Activated CD4-positive, alpha-beta memory T cell treated with anti-CD3 and anti-CD28 coated beads for 36 hours (primary cell): Measurements from ENCODE around the gene JAKMIP1. TPM values are rescaled to one million over a fixed set of nuclear protein-coding genes. Genes with fewer than 3 reads are reported as not detected.

Experiments used
- CTCF ChIA-PET: fragments of 350-600 bp; sonication (Branson Sonifier 250); formaldehyde crosslinking; loops from one replicate; lab custom pipeline; 2021; ENCODE audit warnings: antibody characterized with exemption, inconsistent platforms; lab: Charles Lee
- POLR2A ChIA-PET: fragments of 350-600 bp; sonication (Branson Sonifier 250); formaldehyde crosslinking; loops from one replicate; lab custom pipeline; 2021; ENCODE audit warnings: antibody characterized with exemption; lab: Charles Lee
- DNase-seq: peaks from one replicate; pipeline ENCODE4 v3.0.0-alpha.2; 2020
- H3K27ac Mint-ChIP-seq: one replicate; pipeline ENCODE4 v1.8.0; 2021; ENCODE audit warnings: mixed read lengths
- H3K27me3 Mint-ChIP-seq: one replicate; pipeline ENCODE4 v1.8.0; 2021; ENCODE audit warnings: mixed read lengths
- H3K36me3 Mint-ChIP-seq: one replicate; pipeline ENCODE4 v1.8.0; 2021; ENCODE audit warnings: mixed read lengths
- H3K4me1 Mint-ChIP-seq: one replicate; pipeline ENCODE4 v1.8.0; 2021; ENCODE audit warnings: low read depth, mixed read lengths
- H3K4me3 Mint-ChIP-seq: one replicate; pipeline ENCODE4 v1.8.0; 2021; ENCODE audit warnings: mild to moderate bottlenecking, mixed read lengths
- H3K9me3 Mint-ChIP-seq: one replicate; pipeline ENCODE4 v1.8.0; 2021; ENCODE audit warnings: mixed read lengths
- intact Hi-C: fragments of 100-400 bp; cut with micrococcal nuclease; formaldehyde crosslinking; loops from one replicate; pipeline ENCODE4 v1.15.1; 2023
- total RNA-seq, 2 experiments: library from RNA; stranded (reverse); gene quantifications; one replicate each; pipeline ENCODE4 v1.2.3, GENCODE V29; 2021

Gene JAKMIP1
- total RNA-seq, 2 experiments from 2014 or later, result 17.7 to 18.1 TPM

GRCh38 chr4:6071959-6072720 lies 128.2 kb downstream of the JAKMIP1 start:
- no peaks in the 10 kb centered on the region for H3K27me3 Mint-ChIP-seq
- CTCF ChIA-PET, result interaction anchor here (0.7 kb wide), 1 partner anchor 179 kb away, joined by 3 read pairs; no protein-coding TSS in a partner anchor

GRCh38 chr4:6071191-6071958 lies 129.0 kb downstream of the JAKMIP1 start:
- Mint-ChIP-seq H3K4me1 (no peaks in the 10 kb centered on the region), H3K36me3 (peaks cover 1% of the 10 kb centered on the region), H3K27ac (no peak overlapping the region), H3K4me3 (no peak overlapping the region), H3K9me3 (no peaks in the 10 kb centered on the region), H3K27me3 (no peaks in the 10 kb centered on the region)
- ChIA-PET POLR2A (no interaction called here), CTCF (interaction anchor here (0.7 kb wide), 1 partner anchor 180 kb away, joined by 3 read pairs; no protein-coding TSS in a partner anchor)
- DNase-seq, result no peak
- intact Hi-C loops, result no loop called here

More at GRCh38 chr4:6071959-6072720, 128.2 kb downstream of the JAKMIP1 start:
- POLR2A ChIA-PET, result no interaction called here
- intact Hi-C loops, result no loop called here
- H3K4me1 Mint-ChIP-seq, result no peaks in the 10 kb centered on the region
- no peak overlapping the region for H3K27ac Mint-ChIP-seq
- no peak for DNase-seq
- no peaks in the 10 kb centered on the region for H3K9me3 Mint-ChIP-seq
- peaks cover 1% of the 10 kb centered on the region for H3K36me3 Mint-ChIP-seq
- no peak overlapping the region for H3K4me3 Mint-ChIP-seq

DNA sequence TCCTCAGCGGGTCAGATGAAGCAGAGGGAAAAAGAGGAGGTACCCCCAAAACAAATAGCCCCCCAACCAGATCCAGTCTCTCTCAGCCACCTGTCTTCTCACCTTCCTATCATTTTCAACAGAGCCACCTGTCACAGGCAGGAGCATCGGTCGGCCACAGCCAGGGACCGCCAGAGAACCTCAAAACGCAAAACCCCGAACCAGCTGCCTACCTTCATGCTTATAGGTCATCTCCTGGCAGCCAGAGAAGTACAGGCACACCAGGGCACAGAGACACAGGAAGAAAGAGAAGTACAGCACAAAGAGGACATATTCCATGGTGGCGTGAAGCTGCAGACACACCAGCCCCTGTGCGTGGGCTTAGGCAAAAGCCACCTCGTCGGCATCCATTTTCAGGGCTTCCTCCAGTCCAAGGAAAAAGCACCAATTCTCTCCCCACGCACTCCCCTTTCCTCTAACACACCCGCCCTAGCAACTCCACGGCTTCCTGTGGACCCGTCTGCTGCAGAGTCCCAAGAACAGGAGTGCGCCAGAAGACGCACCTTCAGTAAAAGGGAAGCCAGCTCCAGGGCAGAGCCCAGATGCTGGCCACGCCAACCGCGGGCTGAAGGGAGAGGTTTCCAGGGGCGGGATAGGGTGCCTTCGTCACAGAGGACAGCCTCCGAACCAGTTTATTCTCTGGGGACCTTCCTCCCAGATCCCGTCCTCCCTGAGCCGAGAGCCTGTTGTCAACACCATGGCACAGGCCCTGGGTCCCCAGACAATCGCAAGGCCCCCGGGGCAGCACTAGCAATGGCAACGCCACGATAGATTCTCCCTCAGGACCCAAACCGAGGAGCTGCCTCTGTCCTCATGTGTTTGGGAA lies 130.3 kb downstream of the JAKMIP1 start:
- no peaks in the 10 kb centered on the region for H3K9me3 Mint-ChIP-seq
- peaks cover 1% of the 10 kb centered on the region for H3K36me3 Mint-ChIP-seq
- H3K27me3 Mint-ChIP-seq, result no peaks in the 10 kb centered on the region
- H3K4me1 Mint-ChIP-seq, result no peaks in the 10 kb centered on the region
- POLR2A ChIA-PET, result no interaction called here
- intact Hi-C loops, result no loop called here
- DNase-seq, result no peak
- no peak overlapping the region for H3K4me3 Mint-ChIP-seq
- CTCF ChIA-PET, result no interaction called here
- no peak overlapping the region for H3K27ac Mint-ChIP-seq

- Mint-ChIP-seq H3K27ac (no peak overlapping the region), H3K4me1 (no peaks in the 10 kb centered on the region), H3K36me3 (peaks cover 3% of the 10 kb centered on the region), H3K9me3 (no peaks in the 10 kb centered on the region), H3K27me3 (no peaks in the 10 kb centered on the region), H3K4me3 (no peak overlapping the region)
- intact Hi-C loops, result no loop called here
- ChIA-PET CTCF (no interaction called here), POLR2A (no interaction called here)
- DNase-seq, result no peak
These were observed 131.4 kb downstream of the JAKMIP1 start for GRCh38 chr4:6068986-6069385.

DNA sequence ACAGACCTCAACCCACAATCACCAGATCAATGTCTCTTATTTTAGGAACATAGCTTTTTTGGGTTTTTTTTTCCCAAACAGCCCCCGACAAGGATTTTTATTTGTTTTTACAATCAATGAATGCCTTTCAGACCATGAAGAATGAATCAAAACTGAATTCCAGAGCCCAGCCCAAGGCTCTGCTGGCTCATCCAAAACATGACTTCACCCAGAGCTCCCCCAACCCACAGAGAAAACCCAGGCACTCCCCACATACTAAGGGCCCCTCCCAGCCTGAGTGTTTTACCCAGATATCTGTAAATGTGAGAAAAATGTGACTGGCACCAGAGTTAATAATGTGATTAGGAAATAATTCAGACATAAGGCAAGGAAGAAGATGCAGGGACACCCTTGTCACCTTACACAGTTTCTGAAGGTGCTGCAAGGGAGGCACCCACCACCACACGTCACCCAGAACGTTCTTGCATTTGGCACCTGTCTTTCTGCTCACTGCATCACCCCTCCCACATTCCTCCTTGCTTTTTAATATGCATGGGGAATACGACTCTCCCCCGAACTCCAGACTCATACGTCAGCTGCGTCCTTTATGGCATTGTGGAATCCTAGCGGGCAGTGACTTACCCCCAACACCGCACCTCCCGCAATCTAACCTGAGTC lies 134.3 kb downstream of the JAKMIP1 start:
- H3K27me3 Mint-ChIP-seq, result no peaks in the 10 kb centered on the region
- intact Hi-C loops, result no loop called here
- ChIA-PET POLR2A (no interaction called here), CTCF (no interaction called here)
- peaks cover 18% of the 10 kb centered on the region for H3K36me3 Mint-ChIP-seq
- no peak for DNase-seq
- H3K9me3 Mint-ChIP-seq, result peaks cover 3% of the 10 kb centered on the region
- H3K4me3 Mint-ChIP-seq, result no peak overlapping the region
- no peaks in the 10 kb centered on the region for H3K4me1 Mint-ChIP-seq
- H3K27ac Mint-ChIP-seq, result no peak overlapping the region

- Mint-ChIP-seq H3K36me3 (peaks cover 27% of the 10 kb centered on the region), H3K4me1 (no peaks in the 10 kb centered on the region), H3K9me3 (peaks cover 7% of the 10 kb centered on the region), H3K27ac (no peak overlapping the region), H3K4me3 (no peak overlapping the region), H3K27me3 (no peaks in the 10 kb centered on the region)
- intact Hi-C loops, result no loop called here
- POLR2A ChIA-PET, result no interaction called here
- CTCF ChIA-PET, result no interaction called here
- no peak for DNase-seq
These were observed 135.2 kb downstream of the JAKMIP1 start for GRCh38 chr4:6065166-6065565.

- CTCF ChIA-PET, result no interaction called here
- Mint-ChIP-seq H3K27ac (no peak overlapping the region), H3K27me3 (no peaks in the 10 kb centered on the region), H3K4me3 (no peak overlapping the region), H3K9me3 (peaks cover 12% of the 10 kb centered on the region), H3K4me1 (no peaks in the 10 kb centered on the region), H3K36me3 (peaks cover 31% of the 10 kb centered on the region)
- intact Hi-C loops, result no loop called here
- DNase-seq, result no peak
- POLR2A ChIA-PET, result no interaction called here
These were observed 136.0 kb downstream of the JAKMIP1 start for GRCh38 chr4:6064383-6064782.

DNA sequence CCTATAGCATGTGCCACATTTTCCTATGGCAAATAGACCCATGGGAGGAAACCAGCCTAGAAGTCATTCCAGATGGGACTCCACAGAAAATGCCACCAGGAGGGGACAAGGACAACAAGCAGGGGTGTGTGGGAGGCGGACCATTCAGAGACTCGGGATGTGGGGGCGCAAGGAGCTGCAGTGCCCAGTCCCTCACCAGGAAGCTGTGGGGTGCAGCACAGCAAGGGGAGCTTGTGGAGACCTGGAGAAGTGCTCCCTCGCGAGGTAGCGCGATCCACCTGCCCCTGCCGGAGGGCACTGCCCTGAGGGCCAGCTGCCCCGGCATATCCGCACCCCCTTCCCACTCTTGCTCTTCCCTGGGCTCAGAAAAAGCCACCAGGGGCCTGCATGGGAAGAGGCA lies 136.7 kb downstream of the JAKMIP1 start:
- Mint-ChIP-seq H3K9me3 (peaks cover 19% of the 10 kb centered on the region), H3K27me3 (no peaks in the 10 kb centered on the region), H3K36me3 (peaks cover 38% of the 10 kb centered on the region), H3K4me1 (no peaks in the 10 kb centered on the region), H3K4me3 (no peak overlapping the region), H3K27ac (no peak overlapping the region)
- no peak for DNase-seq
- ChIA-PET POLR2A (no interaction called here), CTCF (no interaction called here)
- intact Hi-C loops, result no loop called here

- H3K4me1 Mint-ChIP-seq, result no peaks in the 10 kb centered on the region
- no peak overlapping the region for H3K4me3 Mint-ChIP-seq
- CTCF ChIA-PET, result no interaction called here
- POLR2A ChIA-PET, result no interaction called here
- no peaks in the 10 kb centered on the region for H3K27me3 Mint-ChIP-seq
- no peak for DNase-seq
- peaks cover 25% of the 10 kb centered on the region for H3K9me3 Mint-ChIP-seq
- peaks cover 45% of the 10 kb centered on the region for H3K36me3 Mint-ChIP-seq
- intact Hi-C loops, result no loop called here
- H3K27ac Mint-ChIP-seq, result no peak overlapping the region
These were observed 138.2 kb downstream of the JAKMIP1 start for GRCh38 chr4:6062133-6062532.

DNA sequence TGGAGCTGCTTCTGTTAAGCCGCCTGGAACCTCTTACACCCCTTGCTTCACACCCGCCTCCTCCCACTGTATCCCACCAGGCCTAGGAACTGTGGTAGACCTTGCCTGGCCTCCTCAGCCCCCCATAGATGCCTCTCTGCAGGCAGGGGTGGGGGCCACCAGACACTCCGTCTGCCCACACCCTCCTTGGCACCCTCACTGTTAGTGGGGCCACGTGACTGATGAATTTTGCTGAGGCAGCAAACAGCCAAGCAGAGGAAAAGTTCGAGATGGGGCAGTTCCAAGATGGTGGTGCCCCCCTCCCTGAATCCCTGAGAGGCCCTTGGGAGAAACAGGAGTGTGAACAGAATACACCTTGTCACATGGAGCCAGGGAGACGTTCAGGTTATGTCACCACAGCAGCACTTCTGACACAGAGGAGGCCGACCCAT lies 141.0 kb downstream of the JAKMIP1 start:
- ChIA-PET POLR2A (no interaction called here), CTCF (interaction anchor here (1.3 kb wide), 1 partner anchor 268 kb away, joined by 3 read pairs; no protein-coding TSS in a partner anchor)
- H3K9me3 Mint-ChIP-seq, result peaks cover 25% of the 10 kb centered on the region
- H3K27ac Mint-ChIP-seq, result no peak overlapping the region
- H3K4me3 Mint-ChIP-seq, result no peak overlapping the region
- no peaks in the 10 kb centered on the region for H3K4me1 Mint-ChIP-seq
- intact Hi-C loops, result no loop called here
- H3K27me3 Mint-ChIP-seq, result no peaks in the 10 kb centered on the region
- DNase-seq, result no peak
- H3K36me3 Mint-ChIP-seq, result peaks cover 46% of the 10 kb centered on the region

DNA sequence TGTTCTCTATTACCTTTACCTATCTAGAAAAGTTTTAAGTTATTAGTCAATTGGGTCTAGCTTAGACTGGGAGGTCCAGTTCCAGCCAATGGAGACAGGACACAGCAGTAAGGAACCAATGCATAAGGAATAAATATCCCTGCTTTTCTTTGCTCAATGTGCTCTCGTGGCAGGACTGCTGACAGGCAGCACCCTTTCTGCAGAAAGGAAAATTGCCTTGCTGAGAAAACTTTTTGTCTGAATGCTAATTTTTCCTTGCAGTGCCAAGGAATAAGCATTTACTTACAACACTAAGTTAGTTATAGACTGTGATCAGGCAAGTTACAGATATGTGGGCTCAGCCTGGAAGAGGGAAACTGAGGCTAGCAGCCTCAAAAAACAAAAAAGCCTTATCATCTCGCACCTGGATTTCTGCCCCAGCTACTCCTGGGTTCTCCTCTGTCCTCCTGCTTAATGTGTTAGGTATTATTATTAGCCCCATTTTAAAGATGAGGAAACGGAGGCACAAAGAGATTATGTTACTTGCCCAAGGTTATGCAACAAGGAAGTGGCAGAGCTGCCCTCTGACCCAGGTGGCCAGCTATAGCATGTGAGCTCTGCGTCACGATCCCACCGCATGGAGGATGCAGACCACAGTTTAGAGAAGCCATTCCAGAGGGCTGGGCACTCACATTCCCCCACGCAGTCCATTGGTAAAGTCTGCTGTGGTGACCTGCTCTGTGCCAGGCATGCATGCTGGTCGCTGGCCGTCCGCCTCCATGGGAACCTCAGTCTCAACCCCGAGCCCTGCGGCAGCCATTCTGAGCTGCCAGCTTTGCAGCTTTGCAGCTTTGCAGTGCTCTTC lies 141.6 kb downstream of the JAKMIP1 start:
- H3K27ac Mint-ChIP-seq, result no peak overlapping the region
- no peak overlapping the region for H3K4me3 Mint-ChIP-seq
- CTCF ChIA-PET, result interaction anchor here (1.0 kb wide), 1 partner anchor 60 kb away, joined by 3 read pairs; no protein-coding TSS in a partner anchor
- no peaks in the 10 kb centered on the region for H3K4me1 Mint-ChIP-seq
- DNase-seq, result no peak
- no peaks in the 10 kb centered on the region for H3K27me3 Mint-ChIP-seq
- intact Hi-C loops, result no loop called here
- H3K9me3 Mint-ChIP-seq, result peaks cover 25% of the 10 kb centered on the region
- POLR2A ChIA-PET, result no interaction called here
- H3K36me3 Mint-ChIP-seq, result peaks cover 49% of the 10 kb centered on the region
